GM18520 (cell line): ENCODE results near the gene IFNGR1.

ENCODE experiments used
- ATAC-seq: cut with Tn5 transposase; IDR thresholded peaks from one replicate; pipeline ENCODE4 v1.9.1; 2021; ENCODE audit not compliant: unreplicated experiment

IFNGR1 gene

DNA sequence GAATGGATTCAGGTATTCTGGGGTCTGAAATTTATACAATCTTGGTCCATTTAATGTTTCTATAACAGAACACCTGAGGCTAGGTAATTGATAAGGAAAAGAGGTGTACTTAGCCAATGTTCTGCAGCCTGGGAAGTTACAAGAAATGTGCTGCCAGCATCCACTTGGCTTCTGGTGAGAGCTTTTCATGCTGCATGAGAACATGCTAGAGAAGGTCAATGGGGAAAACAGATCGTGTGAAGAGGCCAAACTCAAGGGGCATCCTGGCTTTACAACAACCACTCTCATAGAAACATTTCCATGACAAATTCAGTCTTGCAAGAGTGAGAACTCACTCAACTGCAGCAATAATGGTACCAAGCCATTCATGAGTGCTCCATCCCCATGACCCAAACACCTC is 62.5 kb downstream of the IFNGR1 start:
- ATAC-seq: no peak

DNA sequence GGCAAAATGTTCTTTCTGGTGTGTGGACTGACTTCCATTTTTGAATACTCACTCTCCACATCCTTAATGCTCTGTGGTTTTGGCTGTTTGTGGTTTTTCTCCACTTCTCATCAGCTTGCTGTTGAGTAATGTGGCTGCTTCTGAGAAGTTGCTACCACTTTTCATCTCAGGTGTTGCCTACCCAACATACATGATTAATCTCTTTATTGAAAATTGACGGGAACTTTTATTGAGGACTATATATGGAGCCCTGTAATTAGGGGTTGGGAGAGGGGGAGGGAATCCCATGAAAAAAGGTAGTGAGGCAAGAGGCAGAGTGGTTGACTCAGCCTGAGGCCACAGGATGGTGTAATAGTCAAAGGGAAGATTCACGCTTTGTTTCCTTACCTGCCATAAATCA is 63.4 kb downstream of the IFNGR1 start:
- no peak for ATAC-seq

DNA sequence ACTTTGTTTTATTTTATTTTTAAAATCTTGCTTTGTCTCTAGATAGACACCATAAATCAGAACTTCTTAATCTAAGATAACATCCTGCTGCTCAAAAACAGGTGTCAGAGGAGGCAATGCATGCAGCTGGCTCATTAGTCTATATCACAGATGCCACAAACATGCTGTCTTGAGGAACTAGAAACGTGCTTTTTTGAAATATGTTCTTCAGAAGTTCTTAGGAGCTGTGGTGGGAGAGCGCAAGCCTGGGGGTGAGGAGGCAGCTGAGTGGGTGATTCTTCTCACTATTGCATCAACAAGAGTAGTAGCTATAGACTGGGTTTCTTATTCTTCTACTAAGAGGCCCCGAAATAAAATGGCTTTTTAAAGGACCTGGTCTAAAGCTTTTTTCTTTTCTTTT is 69.1 kb downstream of the IFNGR1 start:
- no peak for ATAC-seq

DNA sequence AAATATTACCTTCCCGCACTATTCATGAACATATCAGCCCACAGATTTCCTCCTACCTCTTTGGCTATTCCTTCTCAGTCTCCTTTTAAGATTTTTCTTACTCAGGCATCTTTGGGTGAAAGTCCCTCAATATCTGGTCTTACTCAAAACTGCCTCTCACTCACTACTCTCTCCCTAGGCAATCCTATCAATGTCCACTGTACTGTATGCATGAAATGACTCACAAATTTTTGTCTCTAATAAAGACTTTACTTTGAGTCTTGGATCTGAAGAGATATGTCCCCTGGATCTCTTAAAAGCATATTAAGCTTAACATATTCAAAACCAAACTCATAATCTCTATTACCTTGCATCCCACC is 70.2 kb downstream of the IFNGR1 start:
- ATAC-seq: no peak

DNA sequence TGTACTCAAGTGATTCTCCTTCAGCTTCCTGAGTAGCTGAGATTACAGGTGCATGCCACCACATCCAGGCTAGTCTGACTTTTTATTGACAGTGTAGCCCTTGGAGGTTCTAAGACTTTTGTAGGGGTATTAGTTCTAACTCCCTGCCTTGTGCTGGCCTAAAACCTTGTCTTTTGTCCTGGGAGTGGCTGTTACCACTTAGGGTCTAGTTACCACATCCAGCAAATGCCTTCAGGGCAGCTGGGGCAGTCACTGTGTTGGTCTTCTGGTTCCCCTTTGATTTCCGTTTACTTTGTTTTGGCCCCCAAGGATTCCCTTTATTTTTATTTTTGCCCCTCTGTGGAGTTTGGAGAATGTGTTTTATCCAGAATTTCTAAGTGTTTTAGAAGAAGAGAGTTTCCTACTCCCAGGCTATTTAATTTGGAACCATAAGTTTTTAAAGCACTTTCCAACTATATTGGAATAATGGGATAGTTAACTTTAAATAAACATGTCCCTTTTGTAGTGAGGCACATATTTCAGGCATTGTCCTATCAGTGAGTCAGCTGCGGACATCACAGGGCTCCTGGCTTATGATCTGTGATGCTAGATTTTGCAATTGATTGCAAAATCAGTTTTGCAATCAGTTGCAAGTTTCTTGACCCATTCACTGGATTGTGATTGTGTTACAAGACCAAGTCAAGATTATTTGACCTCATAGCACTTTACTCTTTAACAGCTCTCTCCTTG is 70.7 kb downstream of the IFNGR1 start:
- ATAC-seq: no peak
